OCI-LY7 (cell line): Measurements from ENCODE around the gene PRMT1.

Experiments used
- EZH2phosphoT487 ChIP-seq: fragments of 200-600 bp; sonication (generic); IDR thresholded peaks from 2 replicates; pipeline ENCODE4 v1.6.1; 2018; ENCODE audit warnings: low read depth, borderline replicate concordance, mild to moderate bottlenecking, mixed run types, antibody characterized with exemption, low read length, moderate library complexity, mixed read lengths
- TF ChIP-seq, protein P1 (sequence below): fragments of 200-600 bp; sonication (generic); conservative IDR thresholded peaks from 2 replicates; pipeline ENCODE4 v1.5.1; 2014; ENCODE audit warnings: mild to moderate bottlenecking, antibody characterized with exemption, low read length, moderate library complexity, mixed read lengths

DNA sequence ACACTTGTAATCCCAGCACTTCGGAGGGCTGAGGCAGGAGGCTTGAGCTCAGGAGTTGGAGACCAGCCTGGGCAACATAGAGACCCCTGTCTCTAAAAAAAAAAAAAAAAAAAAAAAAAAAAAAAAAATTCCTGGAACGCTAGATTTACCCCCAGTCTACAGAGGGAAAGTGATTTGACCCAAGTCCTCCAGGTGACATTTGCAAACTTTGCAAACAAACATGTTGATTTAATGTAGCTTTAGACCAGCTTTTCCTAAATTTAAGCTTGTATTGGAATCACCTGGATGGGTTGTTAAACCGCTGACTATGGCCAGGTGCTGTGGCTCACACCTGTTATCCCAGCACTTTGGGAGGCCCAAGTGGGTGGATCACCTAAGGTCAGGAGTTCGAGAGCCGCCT, 22.3 kb downstream of the PRMT1 start:
- TF ChIP-seq, protein P1, sequence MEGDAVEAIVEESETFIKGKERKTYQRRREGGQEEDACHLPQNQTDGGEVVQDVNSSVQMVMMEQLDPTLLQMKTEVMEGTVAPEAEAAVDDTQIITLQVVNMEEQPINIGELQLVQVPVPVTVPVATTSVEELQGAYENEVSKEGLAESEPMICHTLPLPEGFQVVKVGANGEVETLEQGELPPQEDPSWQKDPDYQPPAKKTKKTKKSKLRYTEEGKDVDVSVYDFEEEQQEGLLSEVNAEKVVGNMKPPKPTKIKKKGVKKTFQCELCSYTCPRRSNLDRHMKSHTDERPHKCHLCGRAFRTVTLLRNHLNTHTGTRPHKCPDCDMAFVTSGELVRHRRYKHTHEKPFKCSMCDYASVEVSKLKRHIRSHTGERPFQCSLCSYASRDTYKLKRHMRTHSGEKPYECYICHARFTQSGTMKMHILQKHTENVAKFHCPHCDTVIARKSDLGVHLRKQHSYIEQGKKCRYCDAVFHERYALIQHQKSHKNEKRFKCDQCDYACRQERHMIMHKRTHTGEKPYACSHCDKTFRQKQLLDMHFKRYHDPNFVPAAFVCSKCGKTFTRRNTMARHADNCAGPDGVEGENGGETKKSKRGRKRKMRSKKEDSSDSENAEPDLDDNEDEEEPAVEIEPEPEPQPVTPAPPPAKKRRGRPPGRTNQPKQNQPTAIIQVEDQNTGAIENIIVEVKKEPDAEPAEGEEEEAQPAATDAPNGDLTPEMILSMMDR: no peak
- TF ChIP-seq EZH2phosphoT487: no peak
